ENCODE data around the gene ZNF654. TPM values are rescaled to one million over a fixed set of nuclear protein-coding genes. Genes with fewer than 3 reads are reported as not detected.

ZNF654 gene
- total and polyA plus RNA-seq, 2 of the 13 experiments (the other 11 are each of a cell fraction or from before 2014, with no cell fraction given): 1.8 to 4.1 TPM

- H3K27me3 ChIP-seq (ENCODE audit: control insufficient read depth in 1 of 2, insufficient read depth in 2 of 2, low read length in 2 of 2): no peaks in the 10 kb centered on the region; a peak in 1 of 5 replicates
- peak overlapping the region; percentile 71 for H3K4me2 ChIP-seq (ENCODE audit: low read depth, low read length)
- peaks cover 34% of the 10 kb centered on the region for H3K4me1 ChIP-seq (ENCODE audit: insufficient read depth, low read length)
- ChIA-PET POLR2A (interaction anchor here (1.9 to 2.1 kb wide), 2 partner anchors 28 to 90 kb away, joined by 5 to 19 read pairs; partner anchors contain the start of gene C3orf38), CTCF (ENCODE audit: low intra/inter-chr PET ratio, low total read pairs) (no interaction called here)
- H3K4me3 ChIP-seq (replicated peaks in 1 of 3; ENCODE audit: insufficient read depth in 1 of 3, low read depth in 2 of 3, low read length in 3 of 3): peak overlapping the region; percentile 80 to 95 (median 91)
- intact Hi-C loops (cut with micrococcal nuclease; ENCODE audit: unreplicated experiment): loop anchor here (5.0 to 10.0 kb wide), 2 partner anchors 73 to 125 kb away; no protein-coding TSS in a partner anchor
- FAIRE-seq (no peak), ATAC-seq (peak; percentile 48), DNase-seq (ENCODE audit: low spot score) (no peak)
- in situ Hi-C loops (cut with HindIII; ENCODE audit: extremely low pct_ligation_motif_present, low pct_unique_long_range_greater_than_20kb): loop anchor here (5.0 kb wide), 1 partner anchor 93 kb away; no protein-coding TSS in a partner anchor
- peaks cover 69% of the 10 kb centered on the region for H3K79me2 ChIP-seq (ENCODE audit: insufficient read depth, low read length)
- no TSS peak for BruUV-seq (replicated peaks)
- no peaks in the 10 kb centered on the region for H3K9me3 ChIP-seq (ENCODE audit: low read length)
- H3K36me3 ChIP-seq (replicated peaks in 1 of 2; ENCODE audit: control insufficient read depth in 1 of 2, insufficient read depth in 2 of 2, low read length in 2 of 2): peaks cover 3 to 13% of the 10 kb centered on the region in 2 experiments; a peak in 2 of 5 replicates
- peaks cover 7% of the 10 kb centered on the region; the same call in 1 of the 2 replicates for H4K20me1 ChIP-seq (ENCODE audit: insufficient read depth, low read length)
- WGBS (ENCODE audit: low lambda C conversion rate): 1% methylated on average over 17 of the region's 45 CpGs
- no peak overlapping the region for H2AFZ ChIP-seq (ENCODE audit: low read length)
- peak overlapping the region; percentile 83 for H3K27ac ChIP-seq (ENCODE audit: extremely low read length, insufficient read depth, low read length)
- peak overlapping the region; percentile 87 for H3K9ac ChIP-seq (ENCODE audit: insufficient read depth, low read depth, low read length)
- TF ChIP-seq PITX1 (CRISPR knock-in tag; IDR thresholded peaks at IDR 0.05) (peak; percentile 37; the same call in 1 of the 2 replicates), ZNF691 (CRISPR knock-in tag; IDR thresholded peaks at IDR 0.05; ENCODE audit: borderline replicate concordance, low read depth) (no peak), MAX (IDR thresholded peaks at IDR 0.05) (0 out of 2 replicates have a peak, but pooled peaks have one; percentile 13), MLLT10 (CRISPR knock-in tag; IDR thresholded peaks at IDR 0.05) (no peak), TIGD3 (CRISPR knock-in tag; IDR thresholded peaks at IDR 0.05; ENCODE audit: borderline replicate concordance) (no peak), ZNF563 (CRISPR knock-in tag; IDR thresholded peaks at IDR 0.05) (0 out of 2 replicates have a peak, but pooled peaks have one; percentile 25), PAF1 (CRISPR knock-in tag; IDR thresholded peaks at IDR 0.05) (no peak), ZNF687 (CRISPR knock-in tag; IDR thresholded peaks at IDR 0.05) (peak; percentile 5; the same call in 1 of the 2 replicates), NR0B2 (CRISPR knock-in tag; IDR thresholded peaks at IDR 0.05) (0 out of 2 replicates have a peak, but pooled peaks have one; percentile 7), ZFP90 (CRISPR knock-in tag; IDR thresholded peaks at IDR 0.05; ENCODE audit: borderline replicate concordance) (0 out of 2 replicates have a peak, but pooled peaks have one; percentile 3), NRL (CRISPR knock-in tag; IDR thresholded peaks at IDR 0.05; ENCODE audit: borderline replicate concordance) (0 out of 2 replicates have a peak, but pooled peaks have one; percentile 6), DDIT3 (CRISPR knock-in tag; IDR thresholded peaks at IDR 0.05) (no peak), SMAD9 (CRISPR knock-in tag; IDR thresholded peaks at IDR 0.05) (no peak), ZSCAN29 (CRISPR knock-in tag; conservative IDR thresholded peaks at IDR 0.05) (peak; percentile 84), ZNF768 (CRISPR knock-in tag; IDR thresholded peaks at IDR 0.05) (no peak)
Observed at GRCh38 chr3:88059380-88060170, 520 bp downstream of the ZNF654 start.

All from HepG2 (cell line).